ENCODE results near the gene OR10V1.

The OR10V1 gene, protein sequence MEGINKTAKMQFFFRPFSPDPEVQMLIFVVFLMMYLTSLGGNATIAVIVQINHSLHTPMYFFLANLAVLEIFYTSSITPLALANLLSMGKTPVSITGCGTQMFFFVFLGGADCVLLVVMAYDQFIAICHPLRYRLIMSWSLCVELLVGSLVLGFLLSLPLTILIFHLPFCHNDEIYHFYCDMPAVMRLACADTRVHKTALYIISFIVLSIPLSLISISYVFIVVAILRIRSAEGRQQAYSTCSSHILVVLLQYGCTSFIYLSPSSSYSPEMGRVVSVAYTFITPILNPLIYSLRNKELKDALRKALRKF

DNA sequence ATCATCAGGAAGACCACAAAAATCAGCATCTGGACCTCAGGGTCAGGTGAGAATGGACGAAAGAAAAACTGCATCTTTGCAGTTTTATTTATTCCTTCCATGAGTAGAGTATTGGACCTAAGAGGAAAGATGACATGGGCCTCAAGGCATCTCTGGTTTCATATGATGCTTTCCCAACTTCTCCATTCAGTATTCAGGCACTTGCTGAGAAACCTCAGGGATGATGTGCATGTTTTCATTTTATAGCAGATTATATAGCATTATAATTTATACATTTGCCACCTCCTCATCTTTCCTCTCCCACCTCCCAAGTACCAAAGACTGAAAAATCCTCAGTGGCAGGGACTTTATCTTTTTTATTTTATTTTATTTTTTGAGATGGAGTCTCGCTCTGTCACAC, at the start of gene OR10V1:
Gene OR10V1 (minus strand): TSS at position 101 of the 400 bp plus-strand sequence. CDS start 0 bp downstream, at position 101.
- in situ Hi-C loops (cut with MboI; ENCODE audit: low sequenced_read_pairs): no loop called here

DNA sequence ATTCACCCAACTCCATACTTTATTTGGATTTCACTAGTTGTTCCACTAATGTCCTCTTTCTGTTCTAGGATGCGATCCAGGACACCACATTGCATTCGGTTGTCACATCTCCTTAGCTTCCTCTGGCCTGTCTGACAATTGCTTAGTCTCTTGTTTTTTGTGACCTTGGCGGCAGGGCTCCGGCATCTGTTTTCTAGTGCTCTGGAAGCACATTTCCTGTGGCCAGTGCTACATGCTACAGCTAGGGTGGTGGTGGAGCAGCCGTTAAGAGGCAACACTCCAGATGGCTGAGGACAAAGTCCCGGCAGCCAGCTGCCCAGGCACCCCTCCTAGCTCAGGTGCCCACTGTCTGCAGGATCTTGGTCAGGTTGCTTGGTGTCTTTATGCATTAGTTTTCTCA, 48.3 kb upstream of the OR10V1 start:
- in situ Hi-C loops (cut with MboI; ENCODE audit: low sequenced_read_pairs): no loop called here

GRCh38 chr11:59760771-59761170, 47.1 kb upstream of the OR10V1 start:
- in situ Hi-C loops (cut with MboI; ENCODE audit: low sequenced_read_pairs): no loop called here

DNA sequence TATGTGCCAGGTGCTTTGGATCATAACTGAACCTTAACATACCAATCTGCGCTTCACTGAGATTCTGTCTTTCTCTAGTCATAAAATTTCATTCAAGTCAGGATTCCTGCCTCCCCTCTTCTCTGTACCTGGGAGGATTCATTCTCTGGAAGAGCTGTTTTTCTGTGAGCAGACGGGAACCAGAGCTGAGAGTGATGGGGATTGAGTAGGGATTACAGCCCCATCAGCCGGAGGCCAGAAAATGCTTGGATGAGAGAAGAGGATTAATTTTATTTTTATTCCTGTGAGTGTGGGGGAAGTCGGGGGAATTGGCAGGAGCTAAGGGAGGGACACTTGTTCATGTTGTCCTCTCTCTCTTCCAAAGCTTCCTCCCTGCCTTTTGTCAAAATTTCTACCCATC, 46.3 kb upstream of the OR10V1 start:
- in situ Hi-C loops (cut with MboI; ENCODE audit: low sequenced_read_pairs): no loop called here

DNA sequence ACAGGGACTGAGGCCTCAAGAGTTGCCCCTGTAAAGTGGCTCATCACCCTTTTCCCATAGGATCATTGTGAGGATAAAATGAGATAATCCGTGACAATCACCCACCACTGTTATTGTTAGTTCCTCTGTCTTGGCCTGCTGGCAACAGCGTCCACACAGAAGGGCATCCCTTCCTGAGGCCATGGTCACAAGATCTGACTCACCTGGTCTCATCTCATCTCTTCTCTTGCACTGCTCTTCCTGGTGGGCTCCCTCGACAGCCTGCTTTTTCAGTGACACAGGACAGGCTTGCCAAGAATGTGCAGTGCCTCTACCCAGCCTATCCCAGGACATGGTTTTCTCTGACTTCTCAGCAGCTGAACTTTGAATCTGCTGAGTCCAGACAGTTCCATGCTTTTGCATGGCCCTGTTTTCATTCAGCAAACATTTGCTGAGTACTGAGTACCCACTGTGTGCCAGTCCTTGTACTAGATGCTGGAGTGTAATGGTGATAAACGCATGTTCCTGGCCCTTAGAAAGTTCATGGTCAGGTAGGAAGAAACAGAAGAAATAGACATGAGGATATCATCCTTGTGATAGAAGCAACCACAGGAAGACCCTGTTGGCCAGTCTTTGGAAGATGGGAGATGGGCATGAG, 44.9 kb upstream of the OR10V1 start:
- in situ Hi-C loops (cut with MboI; ENCODE audit: low sequenced_read_pairs): no loop called here

GRCh38 chr11:59756845-59757244, 43.2 kb upstream of the OR10V1 start:
- in situ Hi-C loops (cut with MboI; ENCODE audit: low sequenced_read_pairs): no loop called here

GRCh38 chr11:59756558-59756840, 42.9 kb upstream of the OR10V1 start:
- in situ Hi-C loops (cut with MboI; ENCODE audit: low sequenced_read_pairs): no loop called here

DNA sequence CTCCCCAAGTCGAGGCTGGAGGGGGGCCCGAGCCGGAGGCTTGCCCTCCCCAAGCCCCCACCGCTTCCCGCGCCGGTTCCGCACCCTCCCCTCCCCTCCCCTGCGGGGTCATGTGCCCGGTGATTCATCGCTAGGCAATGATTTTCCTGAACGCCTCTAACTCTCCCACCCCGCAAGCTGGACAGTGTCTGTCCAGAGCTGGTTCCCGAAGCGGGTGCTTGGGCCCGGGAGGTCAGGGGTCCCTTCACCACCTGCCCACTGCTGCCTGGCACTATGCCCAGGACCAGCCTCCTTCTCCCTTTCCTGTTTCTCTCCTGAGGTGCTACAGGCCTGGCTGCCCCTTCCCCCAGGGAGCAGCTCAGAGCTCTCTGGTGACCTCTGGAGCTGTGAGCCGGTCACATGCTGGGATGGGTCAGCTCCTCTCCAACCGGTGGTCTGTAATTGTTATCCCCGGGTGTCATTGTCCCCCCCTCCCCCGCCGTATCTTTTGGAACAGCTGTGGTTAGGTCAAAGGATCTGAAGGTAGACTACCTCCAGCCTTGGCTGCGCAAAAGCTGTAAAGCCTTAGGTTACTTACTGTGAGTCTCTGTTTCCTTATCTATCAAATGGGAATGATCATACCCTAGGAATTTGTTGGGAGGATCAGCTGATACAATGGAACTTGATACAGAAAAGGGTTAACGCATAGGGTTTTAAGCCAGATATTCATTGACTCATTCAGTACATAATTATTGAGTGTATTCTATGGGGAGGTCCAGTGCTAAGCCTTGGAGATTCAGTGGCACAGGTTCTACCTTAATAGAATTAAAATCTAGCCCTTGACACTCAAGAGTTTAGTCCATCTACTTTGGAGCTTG, 42.3 kb upstream of the OR10V1 start:
- in situ Hi-C loops (cut with MboI; ENCODE audit: low sequenced_read_pairs): no loop called here

DNA sequence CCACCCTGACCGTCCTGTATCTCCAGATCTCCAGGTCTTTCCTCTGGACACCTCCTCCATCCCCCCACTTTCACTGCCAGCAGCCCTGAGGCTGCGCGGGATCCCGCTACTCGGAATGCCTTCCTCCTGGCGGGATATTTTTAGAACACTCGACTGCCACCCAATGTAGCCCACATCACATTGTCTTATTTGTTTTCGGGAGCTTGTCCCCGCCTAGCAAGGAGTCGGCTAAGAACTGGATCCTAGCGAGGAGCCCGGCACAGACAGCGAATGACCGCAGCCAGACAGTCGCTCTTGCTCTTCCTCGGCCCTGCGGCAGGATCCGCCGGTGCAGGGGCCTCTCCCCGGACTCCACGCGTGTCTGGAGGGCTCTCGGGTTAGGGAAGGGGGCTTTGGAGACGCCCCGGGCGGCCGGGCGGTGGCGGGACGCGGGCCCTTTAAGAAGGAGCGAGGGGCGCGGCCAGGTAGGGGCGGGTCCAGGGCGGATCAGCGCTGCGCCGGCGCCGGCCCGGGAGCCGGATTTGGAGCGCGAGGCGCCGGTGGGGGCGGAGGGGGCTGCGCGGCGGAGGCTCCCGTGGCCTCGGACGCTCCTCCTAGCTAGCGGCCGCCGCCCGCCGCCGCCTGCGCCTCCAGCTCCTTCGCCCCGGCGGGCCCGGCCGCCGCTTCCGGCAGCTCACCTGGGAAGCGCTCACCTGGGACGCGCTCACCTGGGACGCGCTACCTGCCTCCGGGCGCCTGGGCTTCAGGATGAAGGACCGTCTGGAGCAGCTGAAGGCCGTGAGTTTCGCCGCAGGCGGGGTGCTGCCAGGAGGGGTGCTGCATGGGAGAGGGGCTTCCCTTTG, 41.4 kb upstream of the OR10V1 start, which contains the start of gene STX3:
Gene STX3 (plus strand): TSS at position 518 of the 842 bp plus-strand sequence. CDS start 230 bp downstream, at position 748.
- in situ Hi-C loops (cut with MboI; ENCODE audit: low sequenced_read_pairs): no loop called here

DNA sequence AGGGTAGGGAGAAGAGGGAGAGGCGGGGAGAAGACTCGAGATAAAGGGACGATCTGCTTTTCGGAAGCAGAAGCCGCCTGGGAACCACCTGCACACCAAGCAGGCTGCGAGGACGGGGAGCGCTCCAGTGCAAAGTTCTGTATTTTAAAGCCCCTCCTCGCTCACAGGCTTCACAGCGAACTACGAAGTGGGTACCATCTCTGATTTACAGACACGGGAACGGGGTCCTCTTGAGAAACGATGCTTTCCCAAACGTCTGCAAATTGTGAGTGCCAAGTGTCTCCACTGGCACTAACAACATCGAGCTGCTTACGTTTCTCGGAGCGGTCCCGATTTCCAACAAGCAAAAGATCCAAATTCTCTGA, 40.8 kb upstream of the OR10V1 start:
- in situ Hi-C loops (cut with MboI; ENCODE audit: low sequenced_read_pairs): no loop called here

DNA sequence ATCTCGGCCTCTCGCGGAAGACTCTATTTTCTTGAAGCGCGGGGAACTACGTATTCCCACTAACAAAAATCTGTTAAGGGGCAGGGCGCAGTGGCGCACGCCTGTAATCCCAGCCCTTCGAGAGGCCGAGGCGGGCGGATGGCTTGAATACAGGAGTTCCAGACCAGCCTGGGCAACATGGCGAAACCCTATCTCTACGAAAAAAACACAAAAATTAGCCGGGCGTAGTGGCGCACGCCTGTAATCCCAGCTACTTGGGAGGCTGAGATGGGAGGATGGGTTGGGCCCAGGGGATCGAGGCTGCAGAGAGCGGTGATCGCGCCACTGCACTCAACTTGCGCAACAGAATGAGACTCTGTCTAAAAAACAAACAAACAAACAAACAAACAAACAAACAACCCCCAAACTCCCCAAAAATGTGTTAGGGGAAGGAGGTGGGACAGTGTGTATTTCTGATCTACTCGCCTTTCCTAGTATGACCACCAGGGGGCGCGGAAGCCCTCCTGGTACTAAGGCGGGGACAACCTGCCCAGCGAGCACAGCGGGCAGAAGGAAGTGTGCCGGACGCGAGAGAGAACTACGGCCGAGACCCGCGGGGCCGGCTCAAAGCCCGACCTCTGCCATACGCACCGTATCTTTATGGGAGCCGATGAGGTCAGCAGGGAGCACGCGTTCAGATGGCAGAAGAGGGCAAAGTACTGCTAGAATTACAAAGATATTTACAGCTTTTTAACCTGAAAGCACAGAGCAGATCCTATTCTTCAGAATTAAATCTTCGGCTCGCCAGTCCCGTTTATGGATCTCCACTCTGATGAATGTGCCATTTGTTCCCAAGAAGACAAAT, 40.2 kb upstream of the OR10V1 start:
- in situ Hi-C loops (cut with MboI; ENCODE audit: low sequenced_read_pairs): no loop called here

DNA sequence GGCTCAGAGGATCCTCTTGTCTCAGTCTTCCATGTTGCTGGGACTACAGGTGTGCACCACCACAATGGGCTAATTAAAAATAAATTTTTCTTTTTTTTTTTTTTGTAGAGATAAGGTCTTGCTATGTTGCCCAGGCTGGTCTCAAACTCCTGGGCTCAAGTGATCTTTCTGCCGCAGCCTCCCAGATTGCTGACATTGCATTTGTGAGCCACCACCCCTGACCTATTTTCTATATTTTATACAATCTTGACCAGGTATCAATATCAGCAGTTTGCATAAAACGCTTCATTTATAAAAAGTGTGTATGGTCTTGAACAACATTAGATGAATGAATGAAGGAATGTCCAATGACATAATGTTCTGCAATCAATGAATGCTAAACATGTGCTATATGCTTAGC, 32.5 kb upstream of the OR10V1 start:
- in situ Hi-C loops (cut with MboI; ENCODE audit: low sequenced_read_pairs): no loop called here

DNA sequence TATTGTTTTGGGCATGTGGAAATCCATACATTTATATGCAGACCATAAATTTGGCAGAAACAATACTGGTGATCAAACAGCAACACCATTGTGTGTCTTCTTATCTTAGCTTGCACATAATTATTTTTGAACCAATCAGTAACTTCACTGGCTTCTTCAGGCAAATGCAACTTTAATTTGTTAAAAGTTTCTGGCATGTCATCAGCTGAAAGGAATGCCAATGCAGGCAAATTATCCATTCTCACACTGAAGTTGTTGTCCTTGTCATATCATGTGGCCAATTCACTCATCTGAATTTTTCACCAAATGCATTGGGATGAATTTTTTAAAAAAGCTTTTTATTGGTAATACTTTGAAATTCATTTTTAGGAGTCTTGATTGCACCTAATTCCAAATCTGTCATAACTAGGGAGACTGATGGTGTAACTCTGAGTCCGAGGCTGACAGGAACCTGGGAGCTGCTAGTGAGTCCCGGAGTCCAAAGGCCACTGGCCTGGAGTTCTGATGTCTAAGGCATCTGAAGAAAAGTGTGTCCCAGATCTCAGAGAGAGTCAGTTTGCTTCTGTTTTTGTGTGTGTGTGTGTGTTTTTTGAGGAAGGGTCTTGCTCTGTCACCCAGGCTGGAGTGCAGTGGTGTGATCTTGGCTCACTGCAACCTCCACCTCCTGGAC, 17.4 kb upstream of the OR10V1 start:
- in situ Hi-C loops (cut with MboI; ENCODE audit: low sequenced_read_pairs): no loop called here

DNA sequence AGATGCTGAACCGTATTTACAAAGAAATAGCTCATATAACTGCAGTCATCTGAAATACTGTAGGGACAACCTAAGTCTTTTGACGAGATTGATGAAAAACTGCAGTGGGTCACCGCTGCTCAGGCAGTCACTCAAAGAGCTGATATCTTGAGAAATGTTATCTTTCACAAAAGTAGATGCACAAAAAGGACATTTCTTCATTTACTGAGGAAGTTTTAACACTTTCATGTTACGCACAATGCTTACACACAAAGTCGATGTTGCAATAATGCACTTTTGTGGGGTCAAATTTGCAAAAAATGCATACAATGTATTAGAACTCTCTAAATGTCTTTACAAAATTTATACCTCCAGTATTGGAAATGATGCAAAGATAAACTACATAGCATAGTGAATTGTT, 16.2 kb upstream of the OR10V1 start:
- in situ Hi-C loops (cut with MboI; ENCODE audit: low sequenced_read_pairs): no loop called here

- in situ Hi-C loops (cut with MboI; ENCODE audit: low sequenced_read_pairs): no loop called here
Measured at GRCh38 chr11:59728913-59729312, 15.3 kb upstream of the OR10V1 start.

GRCh38 chr11:59728154-59728553, 14.5 kb upstream of the OR10V1 start:
- in situ Hi-C loops (cut with MboI; ENCODE audit: low sequenced_read_pairs): no loop called here

DNA sequence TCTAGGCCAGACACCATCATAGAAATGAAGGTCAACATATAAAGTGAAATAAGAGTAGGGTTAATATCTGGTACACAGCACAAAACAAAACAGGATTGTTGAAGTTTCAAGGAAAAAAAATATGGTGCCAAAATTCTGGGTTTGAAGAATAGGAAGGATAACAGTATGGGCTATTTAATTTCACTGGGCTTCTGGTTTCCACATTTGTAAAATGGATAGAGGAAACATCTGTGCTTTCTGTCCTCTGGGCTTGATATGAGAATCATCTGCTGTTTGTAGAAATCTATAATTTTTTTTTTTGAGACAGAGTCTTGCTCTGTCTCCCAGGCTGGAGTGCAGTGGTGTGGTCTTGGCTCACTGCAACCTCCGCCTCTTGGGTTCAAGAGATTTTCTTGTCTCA, 13.8 kb upstream of the OR10V1 start:
- in situ Hi-C loops (cut with MboI; ENCODE audit: low sequenced_read_pairs): no loop called here

DNA sequence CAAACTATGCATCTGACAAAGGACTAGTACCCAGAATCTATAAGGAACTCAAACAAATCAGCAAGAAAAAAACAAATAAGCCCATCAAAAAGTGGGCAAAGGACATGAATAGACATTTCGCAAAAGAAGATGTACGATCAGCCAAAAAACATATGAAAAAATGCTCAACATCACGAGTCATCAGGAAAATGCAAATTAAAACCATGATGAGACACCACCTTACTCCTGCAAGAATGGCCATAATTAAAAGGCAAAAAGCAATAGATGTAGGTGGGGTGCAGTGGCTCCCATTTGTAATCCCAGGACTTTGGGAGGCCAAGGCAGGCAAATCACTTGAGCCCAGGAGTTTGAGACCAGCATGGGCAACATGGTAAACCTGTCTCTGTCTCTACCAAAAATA, 10.4 kb upstream of the OR10V1 start:
- in situ Hi-C loops (cut with MboI; ENCODE audit: low sequenced_read_pairs): no loop called here

- in situ Hi-C loops (cut with MboI; ENCODE audit: low sequenced_read_pairs): no loop called here
Measured at GRCh38 chr11:59719556-59719955, 5.9 kb upstream of the OR10V1 start.

DNA sequence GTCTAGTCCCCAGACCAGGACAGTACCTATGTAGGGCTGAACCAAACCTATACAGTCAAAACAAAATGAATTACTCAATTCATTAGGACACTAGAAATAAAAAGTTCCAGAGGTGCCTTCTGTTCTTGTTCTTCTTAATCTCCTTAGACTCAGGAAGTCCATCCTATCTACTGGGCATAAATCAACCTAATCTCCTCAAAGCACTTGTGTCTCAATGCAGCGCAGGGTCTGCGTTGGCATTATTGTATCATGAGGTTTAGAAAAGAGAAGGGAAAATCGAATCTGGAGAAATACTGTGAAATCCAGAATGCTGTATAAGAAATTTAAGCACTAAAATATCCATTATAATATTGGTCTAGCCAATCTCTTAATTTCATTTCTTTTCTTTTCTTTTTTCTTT, 2.4 kb upstream of the OR10V1 start:
- in situ Hi-C loops (cut with MboI; ENCODE audit: low sequenced_read_pairs): no loop called here
